Natural killer cell (primary cell): ENCODE results near the gene C11orf21. TPM values are rescaled to one million over a fixed set of nuclear protein-coding genes. Genes with fewer than 3 reads are reported as not detected.

Experiments used
- ATAC-seq, 3 donors: fragments of 150-1000 bp in 2 of 3; fragments of 200-7000 bp in 1 of 3; cut with Tn5 transposase; 1 replicate in 1 of 3; 2 replicates in 2 of 3; pipeline ENCODE4 v1.10.0; 2021; ENCODE audit warnings: mild to moderate bottlenecking in 2 of 3, moderate library complexity in 2 of 3
- DNase-seq, 2 donors: peaks; one replicate each; pipeline versions ENCODE4 v3.0.0 to v3.0.0-alpha.2; 2013 to 2021; ENCODE audit warnings: mixed read lengths in 1 of 2
- H3K27ac ChIP-seq: one replicate; pipeline ENCODE4 v1.5.1; 2013; ENCODE audit warnings: mild to moderate bottlenecking, low read length
- H3K27me3 ChIP-seq: one replicate; pipeline ENCODE4 v1.6.1; 2013; ENCODE audit warnings: low read length; ENCODE audit not compliant: control insufficient read depth, insufficient read depth
- H3K36me3 ChIP-seq: one replicate; pipeline ENCODE4 v1.6.1; 2013; ENCODE audit warnings: low read length; ENCODE audit not compliant: control insufficient read depth, insufficient read depth
- H3K4me1 ChIP-seq: one replicate; pipeline ENCODE4 v1.6.1; 2013; ENCODE audit warnings: low read length; ENCODE audit not compliant: control insufficient read depth, insufficient read depth
- H3K4me3 ChIP-seq: one replicate; pipeline ENCODE4 v1.5.1; 2013; ENCODE audit warnings: low read length
- H3K9me3 ChIP-seq: one replicate; pipeline ENCODE4 v1.6.1; 2013; ENCODE audit warnings: low read length; ENCODE audit not compliant: control insufficient read depth, insufficient read depth
- H3K27ac Mint-ChIP-seq, 2 donors: one replicate each; pipeline ENCODE4 v1.8.0; 2022; ENCODE audit warnings: mild to moderate bottlenecking in 2 of 2, mixed read lengths in 2 of 2, moderate library complexity in 1 of 2
- H3K27me3 Mint-ChIP-seq, 2 donors: one replicate each; pipeline ENCODE4 v1.8.0; 2022; ENCODE audit warnings: low read depth in 2 of 2, mixed read lengths in 2 of 2
- H3K36me3 Mint-ChIP-seq: one replicate; pipeline ENCODE4 v1.8.0; 2022; ENCODE audit warnings: mixed read lengths
- H3K4me1 Mint-ChIP-seq, 2 donors: one replicate each; pipeline ENCODE4 v1.8.0; 2022; ENCODE audit warnings: mixed read lengths in 2 of 2
- H3K4me3 Mint-ChIP-seq: one replicate; pipeline ENCODE4 v1.8.0; 2022; ENCODE audit warnings: mild to moderate bottlenecking, moderate library complexity, mixed read lengths
- H3K9me3 Mint-ChIP-seq, 2 donors: one replicate each; pipeline ENCODE4 v1.8.0; 2022; ENCODE audit warnings: mixed read lengths in 2 of 2
- WGBS: methylation state at CpG from one replicate; pipeline ENCODE4 v1.1.7; 2013; ENCODE audit warnings: missing lambda C conversion rate; ENCODE audit not compliant: insufficient coverage; 5-methylcytosine and 5-hydroxymethylcytosine counted together
- intact Hi-C: fragments of 100-400 bp; cut with micrococcal nuclease; formaldehyde crosslinking; loops from one replicate; pipeline ENCODE4 v1.14.2; 2022
- total RNA-seq, 4 donors: library from RNA; stranded (reverse); fragments of 120-200 nt in 1 of 4; gene quantifications; one replicate each; pipeline versions ENCODE4 v1.2.3 to v1.2.4, GENCODE V29; 2013 to 2022
- TF ChIP-seq, protein P1 (sequence below): fragments of 200-600 bp; IDR thresholded peaks from one replicate; pipeline ENCODE4 v1.8.0; 2022; ENCODE audit warnings: antibody characterized with exemption

Gene C11orf21
- total RNA-seq, 3 donors from 2014 or later (not counting 1 experiment from before 2014, with no cell fraction given): 227 to 325 (median 237) TPM

- 83% methylated on average over 6 of the region's 6 CpGs for WGBS
- ATAC-seq: no peak
Observed at GRCh38 chr11:2321311-2321683, 19.6 kb upstream of the C11orf21 start.

DNA sequence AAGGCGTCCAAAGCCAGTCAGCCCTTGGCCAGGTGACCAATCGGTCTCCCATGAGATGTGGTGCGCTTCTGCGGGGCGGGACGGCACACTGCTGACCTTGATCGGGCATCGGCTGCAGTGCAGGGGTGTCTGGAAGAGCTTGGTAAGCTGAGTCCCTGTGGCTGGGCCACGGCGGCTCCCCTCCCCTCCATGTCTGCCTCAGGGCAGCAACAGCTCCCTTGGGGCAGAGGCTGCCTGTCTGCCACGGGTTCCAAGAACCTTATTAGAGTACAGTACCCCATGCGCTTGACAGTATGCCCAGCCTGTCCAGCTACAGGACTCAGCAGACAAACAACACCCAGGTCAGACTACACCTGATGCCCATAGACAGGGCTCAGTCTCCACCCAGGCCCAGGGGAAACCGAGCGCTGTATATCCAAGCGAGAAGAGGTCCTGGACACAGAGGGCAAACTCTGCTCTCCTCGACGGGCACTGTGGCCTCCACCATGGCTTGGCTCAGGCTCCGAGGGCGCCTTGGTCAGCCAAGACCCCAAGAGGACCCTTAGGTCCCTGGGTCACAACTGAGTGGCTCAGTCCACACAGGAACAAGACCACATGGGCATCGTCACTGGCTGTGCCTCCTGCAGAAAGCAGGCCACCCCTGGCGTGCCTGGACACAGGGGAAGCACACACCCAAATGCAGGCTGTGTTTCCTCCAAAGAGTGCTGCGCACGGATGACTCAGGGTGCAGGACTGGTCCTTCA, 19.0 kb upstream of the C11orf21 start:
- DNase-seq (no peak), ATAC-seq (no peak)
- TF ChIP-seq, protein P1, sequence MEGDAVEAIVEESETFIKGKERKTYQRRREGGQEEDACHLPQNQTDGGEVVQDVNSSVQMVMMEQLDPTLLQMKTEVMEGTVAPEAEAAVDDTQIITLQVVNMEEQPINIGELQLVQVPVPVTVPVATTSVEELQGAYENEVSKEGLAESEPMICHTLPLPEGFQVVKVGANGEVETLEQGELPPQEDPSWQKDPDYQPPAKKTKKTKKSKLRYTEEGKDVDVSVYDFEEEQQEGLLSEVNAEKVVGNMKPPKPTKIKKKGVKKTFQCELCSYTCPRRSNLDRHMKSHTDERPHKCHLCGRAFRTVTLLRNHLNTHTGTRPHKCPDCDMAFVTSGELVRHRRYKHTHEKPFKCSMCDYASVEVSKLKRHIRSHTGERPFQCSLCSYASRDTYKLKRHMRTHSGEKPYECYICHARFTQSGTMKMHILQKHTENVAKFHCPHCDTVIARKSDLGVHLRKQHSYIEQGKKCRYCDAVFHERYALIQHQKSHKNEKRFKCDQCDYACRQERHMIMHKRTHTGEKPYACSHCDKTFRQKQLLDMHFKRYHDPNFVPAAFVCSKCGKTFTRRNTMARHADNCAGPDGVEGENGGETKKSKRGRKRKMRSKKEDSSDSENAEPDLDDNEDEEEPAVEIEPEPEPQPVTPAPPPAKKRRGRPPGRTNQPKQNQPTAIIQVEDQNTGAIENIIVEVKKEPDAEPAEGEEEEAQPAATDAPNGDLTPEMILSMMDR: no peak
- Histone ChIP-seq H3K9me3 (no peaks in the 10 kb centered on the region), H3K27ac (no peak overlapping the region), H3K4me3 (no peak overlapping the region), H3K27me3 (peaks cover 3% of the 10 kb centered on the region), H3K36me3 (no peaks in the 10 kb centered on the region), H3K4me1 (peaks cover 25% of the 10 kb centered on the region)
- H3K4me3 Mint-ChIP-seq: no peak overlapping the region
- no peaks in the 10 kb centered on the region for H3K36me3 Mint-ChIP-seq
- H3K4me1 Mint-ChIP-seq: peaks cover 15 to 28% of the 10 kb centered on the region in 2 donors
- 90% methylated on average over 23 of the region's 23 CpGs for WGBS
- H3K27ac Mint-ChIP-seq: no peak overlapping the region
- H3K9me3 Mint-ChIP-seq: peaks cover 0 to 5% of the 10 kb centered on the region in 2 donors
- intact Hi-C loops: no loop called here
- peaks cover 4 to 25% of the 10 kb centered on the region in 2 donors for H3K27me3 Mint-ChIP-seq

More at GRCh38 chr11:2321311-2321683, 19.6 kb upstream of the C11orf21 start:
- Mint-ChIP-seq H3K27ac (no peak overlapping the region), H3K36me3 (no peaks in the 10 kb centered on the region), H3K4me1 (peaks cover 15 to 25% of the 10 kb centered on the region in 2 donors), H3K4me3 (no peak overlapping the region), H3K27me3 (peaks cover 7 to 30% of the 10 kb centered on the region in 2 donors), H3K9me3 (peaks cover 0 to 5% of the 10 kb centered on the region in 2 donors)
- peaks cover 3% of the 10 kb centered on the region for H3K27me3 ChIP-seq
- peaks cover 19% of the 10 kb centered on the region for H3K4me1 ChIP-seq
- no peaks in the 10 kb centered on the region for H3K9me3 ChIP-seq
- no peak for DNase-seq
- no peak overlapping the region for H3K27ac ChIP-seq
- intact Hi-C loops: no loop called here
- no peaks in the 10 kb centered on the region for H3K36me3 ChIP-seq
- H3K4me3 ChIP-seq: no peak overlapping the region
- TF ChIP-seq, protein P1: no peak

- Mint-ChIP-seq H3K4me3 (no peak overlapping the region), H3K36me3 (no peaks in the 10 kb centered on the region), H3K27ac (no peak overlapping the region), H3K4me1 (peaks cover 15 to 32% of the 10 kb centered on the region in 2 donors), H3K9me3 (peaks cover 0 to 5% of the 10 kb centered on the region in 2 donors), H3K27me3 (peaks cover 4 to 23% of the 10 kb centered on the region in 2 donors)
- no peak overlapping the region for H3K27ac ChIP-seq
- intact Hi-C loops: no loop called here
- no peaks in the 10 kb centered on the region for H3K36me3 ChIP-seq
- peaks cover 32% of the 10 kb centered on the region for H3K4me1 ChIP-seq
- ATAC-seq (no peak), DNase-seq (no peak)
- H3K9me3 ChIP-seq: no peaks in the 10 kb centered on the region
- H3K4me3 ChIP-seq: no peak overlapping the region
- 92% methylated on average over 10 of the region's 10 CpGs for WGBS
- H3K27me3 ChIP-seq: peaks cover under 1% of the 10 kb centered on the region
- TF ChIP-seq, protein P1: no peak
Observed at GRCh38 chr11:2319791-2320472, 18.2 kb upstream of the C11orf21 start.
